Measurements from ENCODE around the gene LHFPL6.

The LHFPL6 gene

GRCh38 chr13:39457274-39457673, 145.7 kb downstream of the LHFPL6 start:
- no peak for DNase-seq

- DNase-seq: no peak
Measured at GRCh38 chr13:39455521-39456175, 147.3 kb downstream of the LHFPL6 start.

GRCh38 chr13:39452834-39453233, 150.2 kb downstream of the LHFPL6 start:
- no peak for DNase-seq

GRCh38 chr13:39452417-39452816, 150.6 kb downstream of the LHFPL6 start:
- no peak for DNase-seq

GRCh38 chr13:39451860-39452301, 151.1 kb downstream of the LHFPL6 start:
- no peak for DNase-seq

- DNase-seq: no peak
Measured at GRCh38 chr13:39451301-39451700, 151.7 kb downstream of the LHFPL6 start.

GRCh38 chr13:39450176-39450575, 152.8 kb downstream of the LHFPL6 start:
- no peak for DNase-seq

GRCh38 chr13:39448834-39449233, 154.2 kb downstream of the LHFPL6 start:
- no peak for DNase-seq

GRCh38 chr13:39446865-39447264, 156.1 kb downstream of the LHFPL6 start:
- no peak for DNase-seq

GRCh38 chr13:39444866-39445265, 158.1 kb downstream of the LHFPL6 start:
- DNase-seq: no peak

GRCh38 chr13:39433651-39434050, 169.3 kb downstream of the LHFPL6 start:
- no peak for DNase-seq

- DNase-seq: no peak
Measured at GRCh38 chr13:39432196-39432595, 170.8 kb downstream of the LHFPL6 start.

GRCh38 chr13:39422845-39423565, 180.0 kb downstream of the LHFPL6 start:
- DNase-seq: no peak

GRCh38 chr13:39419876-39420275, 183.1 kb downstream of the LHFPL6 start:
- no peak for DNase-seq

GRCh38 chr13:39419068-39419467, 183.9 kb downstream of the LHFPL6 start:
- no peak for DNase-seq

- DNase-seq: no peak
Measured at GRCh38 chr13:39418424-39418823, 184.6 kb downstream of the LHFPL6 start.

- no peak for DNase-seq
Measured at GRCh38 chr13:39417643-39418042, 185.3 kb downstream of the LHFPL6 start.

- no peak for DNase-seq
Measured at GRCh38 chr13:39417131-39417530, 185.9 kb downstream of the LHFPL6 start.

GRCh38 chr13:39415008-39415802, 187.8 kb downstream of the LHFPL6 start:
- DNase-seq: no peak

GRCh38 chr13:39414339-39414738, 188.7 kb downstream of the LHFPL6 start:
- no peak for DNase-seq

GRCh38 chr13:39411511-39411910, 191.5 kb downstream of the LHFPL6 start:
- no peak for DNase-seq

GRCh38 chr13:39410964-39411363, 192.0 kb downstream of the LHFPL6 start:
- DNase-seq: no peak

GRCh38 chr13:39410096-39410901, 192.7 kb downstream of the LHFPL6 start:
- no peak for DNase-seq
